ENCODE measurements around the gene SLC10A7. TPM values are rescaled to one million over a fixed set of nuclear protein-coding genes. Genes with fewer than 3 reads are reported as not detected.

The SLC10A7 gene
- total RNA-seq, 1 donor from 2014 or later = 11.8 TPM

DNA sequence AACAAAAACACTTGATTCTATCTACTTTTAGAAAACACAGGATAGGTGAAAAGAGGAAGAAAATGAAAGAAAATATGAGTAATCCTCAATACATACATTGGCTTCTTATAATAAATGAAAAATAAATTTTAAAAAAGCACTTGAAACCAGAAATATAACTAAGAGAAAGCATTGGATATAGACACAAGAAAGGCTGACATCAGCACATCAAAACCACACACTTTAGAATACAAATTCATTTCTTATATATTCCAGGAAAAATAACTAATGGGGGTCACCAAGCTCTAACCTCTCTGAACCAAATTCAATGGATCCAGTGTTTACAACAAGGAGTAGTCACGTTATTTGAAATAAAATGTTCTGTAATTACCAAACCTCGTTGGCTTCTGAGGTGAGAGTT is 173.9 kb downstream of the SLC10A7 start:
- Mint-ChIP-seq H3K4me1 (ENCODE audit: unreplicated experiment) (peaks cover 2% of the 10 kb centered on the region), H3K4me3 (ENCODE audit: unreplicated experiment) (no peak overlapping the region), H3K9me3 (ENCODE audit: unreplicated experiment) (no peaks in the 10 kb centered on the region)

DNA sequence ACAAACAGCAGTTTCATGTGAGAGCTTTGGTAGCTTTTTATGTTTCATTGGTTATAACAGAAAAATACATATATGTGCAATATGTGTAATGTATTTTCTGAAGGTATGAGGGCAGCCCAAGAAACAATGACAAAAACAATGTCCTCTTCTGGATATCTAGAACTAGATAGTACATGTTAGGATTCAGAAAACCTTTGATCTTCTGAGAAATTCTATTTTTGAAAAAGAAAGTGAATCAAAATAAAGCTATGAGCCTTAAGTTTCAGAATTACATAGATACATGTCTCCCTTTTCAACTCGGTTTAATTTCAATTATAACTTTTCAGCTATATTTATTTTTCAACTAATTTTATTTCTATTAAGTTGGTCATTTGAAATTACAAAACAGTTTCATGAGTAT is 175.5 kb downstream of the SLC10A7 start:
- H3K9me3 Mint-ChIP-seq (ENCODE audit: unreplicated experiment) = no peaks in the 10 kb centered on the region
- peaks cover 2% of the 10 kb centered on the region for H3K4me1 Mint-ChIP-seq (ENCODE audit: unreplicated experiment)
- H3K4me3 Mint-ChIP-seq (ENCODE audit: unreplicated experiment) = no peak overlapping the region
- no peak overlapping the region for H3K27ac Mint-ChIP-seq (ENCODE audit: unreplicated experiment)
- no peak for DNase-seq (ENCODE audit: low spot score)
- no peaks in the 10 kb centered on the region for H3K36me3 Mint-ChIP-seq (ENCODE audit: low read depth, unreplicated experiment)
- TF ChIP-seq, protein P1, sequence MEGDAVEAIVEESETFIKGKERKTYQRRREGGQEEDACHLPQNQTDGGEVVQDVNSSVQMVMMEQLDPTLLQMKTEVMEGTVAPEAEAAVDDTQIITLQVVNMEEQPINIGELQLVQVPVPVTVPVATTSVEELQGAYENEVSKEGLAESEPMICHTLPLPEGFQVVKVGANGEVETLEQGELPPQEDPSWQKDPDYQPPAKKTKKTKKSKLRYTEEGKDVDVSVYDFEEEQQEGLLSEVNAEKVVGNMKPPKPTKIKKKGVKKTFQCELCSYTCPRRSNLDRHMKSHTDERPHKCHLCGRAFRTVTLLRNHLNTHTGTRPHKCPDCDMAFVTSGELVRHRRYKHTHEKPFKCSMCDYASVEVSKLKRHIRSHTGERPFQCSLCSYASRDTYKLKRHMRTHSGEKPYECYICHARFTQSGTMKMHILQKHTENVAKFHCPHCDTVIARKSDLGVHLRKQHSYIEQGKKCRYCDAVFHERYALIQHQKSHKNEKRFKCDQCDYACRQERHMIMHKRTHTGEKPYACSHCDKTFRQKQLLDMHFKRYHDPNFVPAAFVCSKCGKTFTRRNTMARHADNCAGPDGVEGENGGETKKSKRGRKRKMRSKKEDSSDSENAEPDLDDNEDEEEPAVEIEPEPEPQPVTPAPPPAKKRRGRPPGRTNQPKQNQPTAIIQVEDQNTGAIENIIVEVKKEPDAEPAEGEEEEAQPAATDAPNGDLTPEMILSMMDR (IDR thresholded peaks at IDR 0.05; ENCODE audit: unreplicated experiment) = no peak
- no peaks in the 10 kb centered on the region for H3K27me3 Mint-ChIP-seq (ENCODE audit: unreplicated experiment)

More for the DNA sequence above, 173.9 kb downstream of the SLC10A7 start:
- DNase-seq (ENCODE audit: low spot score) = no peak
- Mint-ChIP-seq H3K27me3 (ENCODE audit: unreplicated experiment) (no peaks in the 10 kb centered on the region), H3K27ac (ENCODE audit: unreplicated experiment) (no peak overlapping the region), H3K36me3 (ENCODE audit: low read depth, unreplicated experiment) (no peaks in the 10 kb centered on the region)
- TF ChIP-seq, protein P1 (IDR thresholded peaks at IDR 0.05; ENCODE audit: unreplicated experiment) = no peak

DNA sequence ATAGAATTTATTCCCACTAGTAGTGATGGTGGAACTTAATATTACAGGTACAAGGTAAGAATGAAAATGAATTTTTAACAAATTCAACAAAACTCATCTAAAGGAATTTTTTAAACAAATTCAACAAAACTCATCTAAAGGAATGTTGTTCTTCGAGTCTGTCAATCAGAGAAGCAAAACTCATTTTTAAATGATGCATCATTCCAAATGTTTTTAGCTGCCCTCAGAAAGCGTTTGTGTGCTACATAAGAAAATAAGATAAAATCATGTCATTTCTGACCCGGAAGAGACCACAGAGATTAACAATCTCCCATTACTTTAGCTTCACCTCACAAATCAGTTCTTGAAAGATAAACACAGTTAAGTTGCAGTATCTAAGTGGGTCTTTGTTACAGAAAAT is 178.0 kb downstream of the SLC10A7 start:
- DNase-seq (ENCODE audit: low spot score) = no peak
- H3K27ac Mint-ChIP-seq (ENCODE audit: unreplicated experiment) = no peak overlapping the region
- H3K4me3 Mint-ChIP-seq (ENCODE audit: unreplicated experiment) = no peak overlapping the region
- H3K36me3 Mint-ChIP-seq (ENCODE audit: low read depth, unreplicated experiment) = no peaks in the 10 kb centered on the region
- TF ChIP-seq, protein P1 (IDR thresholded peaks at IDR 0.05; ENCODE audit: unreplicated experiment) = no peak
- no peaks in the 10 kb centered on the region for H3K27me3 Mint-ChIP-seq (ENCODE audit: unreplicated experiment)
- peaks cover 4% of the 10 kb centered on the region for H3K4me1 Mint-ChIP-seq (ENCODE audit: unreplicated experiment)
- no peaks in the 10 kb centered on the region for H3K9me3 Mint-ChIP-seq (ENCODE audit: unreplicated experiment)

DNA sequence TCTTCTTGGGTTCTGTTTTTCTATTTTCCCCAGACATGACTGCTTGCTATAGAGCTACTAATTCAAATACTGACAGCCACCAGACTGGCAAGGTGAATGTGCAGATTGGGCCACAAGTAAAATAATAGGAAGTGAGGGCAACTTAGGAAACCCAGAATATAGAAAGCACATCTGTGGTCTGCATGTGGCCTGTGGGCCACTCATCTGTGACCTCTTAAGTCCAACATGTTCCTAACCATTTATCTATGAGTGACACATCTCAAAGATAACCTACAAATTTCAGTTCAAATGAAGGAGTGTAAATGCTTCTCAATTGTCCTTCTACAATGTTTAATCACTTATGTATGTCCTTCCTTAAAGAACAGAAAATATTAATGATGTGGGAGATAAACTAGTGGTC is 178.5 kb downstream of the SLC10A7 start:
- no peak overlapping the region for H3K4me3 Mint-ChIP-seq (ENCODE audit: unreplicated experiment)
- no peaks in the 10 kb centered on the region for H3K36me3 Mint-ChIP-seq (ENCODE audit: low read depth, unreplicated experiment)
- no peak for DNase-seq (ENCODE audit: low spot score)
- H3K27ac Mint-ChIP-seq (ENCODE audit: unreplicated experiment) = no peak overlapping the region
- TF ChIP-seq, protein P1 (IDR thresholded peaks at IDR 0.05; ENCODE audit: unreplicated experiment) = no peak
- H3K4me1 Mint-ChIP-seq (ENCODE audit: unreplicated experiment) = peaks cover 9% of the 10 kb centered on the region
- H3K9me3 Mint-ChIP-seq (ENCODE audit: unreplicated experiment) = no peaks in the 10 kb centered on the region
- H3K27me3 Mint-ChIP-seq (ENCODE audit: unreplicated experiment) = no peaks in the 10 kb centered on the region

DNA sequence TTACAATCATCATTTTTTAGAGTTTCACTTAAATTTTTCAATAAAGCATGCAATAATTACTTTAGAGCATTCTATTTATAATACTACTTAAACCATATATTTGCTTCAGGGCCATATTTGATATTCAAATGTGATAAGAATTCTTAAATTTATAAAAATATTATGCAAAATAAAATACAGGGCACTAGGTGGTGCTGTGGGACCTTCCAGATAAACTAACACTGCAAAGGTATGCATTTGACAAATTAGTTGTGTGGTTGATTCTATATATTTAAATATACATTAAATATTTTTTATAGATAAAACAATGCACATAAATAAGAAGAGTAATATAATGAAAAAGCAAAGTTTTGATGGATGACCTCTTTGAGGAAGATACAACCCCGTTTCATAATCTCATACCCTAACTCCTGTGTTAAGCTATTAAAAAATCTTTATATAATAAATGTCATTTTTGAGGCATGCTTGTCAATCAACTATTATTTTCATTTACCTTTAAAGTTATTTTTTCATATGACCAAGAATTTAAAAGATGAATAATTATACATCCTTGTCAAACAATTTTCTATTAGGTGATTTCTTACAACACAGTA is 179.0 kb downstream of the SLC10A7 start:
- Mint-ChIP-seq H3K4me3 (ENCODE audit: unreplicated experiment) (no peak overlapping the region), H3K27me3 (ENCODE audit: unreplicated experiment) (no peaks in the 10 kb centered on the region), H3K4me1 (ENCODE audit: unreplicated experiment) (peaks cover 14% of the 10 kb centered on the region)

More for the DNA sequence above, 179.0 kb downstream of the SLC10A7 start:
- DNase-seq (ENCODE audit: low spot score) = peak; percentile 11
- Mint-ChIP-seq H3K27ac (ENCODE audit: unreplicated experiment) (no peak overlapping the region), H3K9me3 (ENCODE audit: unreplicated experiment) (no peaks in the 10 kb centered on the region), H3K36me3 (ENCODE audit: low read depth, unreplicated experiment) (no peaks in the 10 kb centered on the region)
- TF ChIP-seq, protein P1 (IDR thresholded peaks at IDR 0.05; ENCODE audit: unreplicated experiment) = peak; percentile 71
